KG1 (cell line): Measurements from ENCODE around the gene P3H2.
"Not testable (repeated sequence)": the region's sequence is repeated elsewhere in the genome, so short reads cannot be mapped to it uniquely, and the experiment has no call there.

Experiments
- DNase-seq: peaks from one replicate; lab custom pipeline; 2025; lab: John Stamatoyannopoulos, UW

The P3H2 gene

DNA sequence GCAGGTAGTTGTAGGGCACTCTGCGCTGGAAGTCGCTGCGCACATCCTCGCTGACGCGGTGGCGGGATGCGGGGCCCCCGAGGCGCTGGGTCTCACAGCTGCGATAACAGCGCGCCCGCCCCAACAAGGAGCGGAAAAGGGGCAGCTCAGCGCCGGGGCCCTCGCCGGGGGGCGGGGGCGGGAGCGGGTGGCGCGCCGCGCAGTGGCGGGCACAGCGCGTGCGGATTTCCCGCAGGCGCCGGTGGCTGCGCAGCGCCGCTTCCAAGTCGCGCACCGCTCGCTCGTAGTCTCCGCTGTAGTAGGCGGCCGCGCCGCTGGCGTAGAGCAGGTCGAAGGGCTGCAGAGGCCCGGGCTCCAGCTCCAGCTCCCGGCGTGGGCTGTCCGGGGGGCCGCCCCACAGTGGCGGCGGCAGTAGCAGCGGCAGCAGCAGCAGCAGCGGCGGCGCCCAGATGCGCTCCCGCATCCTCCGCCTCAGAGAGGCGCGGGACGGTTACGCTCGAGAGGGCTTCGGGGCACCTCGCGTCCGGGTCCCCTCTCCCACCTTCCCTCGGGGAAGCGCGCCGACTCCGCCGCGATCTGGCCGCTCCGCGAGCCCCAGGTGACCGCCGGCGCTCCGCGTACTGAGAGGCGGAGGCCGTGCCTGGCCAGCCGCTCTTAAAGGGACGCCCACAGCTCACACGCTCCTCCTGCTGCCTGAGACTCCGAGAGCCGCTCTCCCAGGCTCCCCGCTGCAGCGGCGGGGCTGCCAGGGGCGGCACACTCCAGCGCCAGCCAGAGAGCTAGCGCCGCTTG lies at the start of gene P3H2:
TSS of gene P3H2 (minus strand) at position 629 of the 792 bp plus-strand sequence. CDS start at position 463, 166 bp downstream.
- peak; percentile 13 for DNase-seq

GRCh38 chr3:190169877-190170276 lies 49.2 kb upstream of the P3H2 start:
- DNase-seq, result no peak

DNA sequence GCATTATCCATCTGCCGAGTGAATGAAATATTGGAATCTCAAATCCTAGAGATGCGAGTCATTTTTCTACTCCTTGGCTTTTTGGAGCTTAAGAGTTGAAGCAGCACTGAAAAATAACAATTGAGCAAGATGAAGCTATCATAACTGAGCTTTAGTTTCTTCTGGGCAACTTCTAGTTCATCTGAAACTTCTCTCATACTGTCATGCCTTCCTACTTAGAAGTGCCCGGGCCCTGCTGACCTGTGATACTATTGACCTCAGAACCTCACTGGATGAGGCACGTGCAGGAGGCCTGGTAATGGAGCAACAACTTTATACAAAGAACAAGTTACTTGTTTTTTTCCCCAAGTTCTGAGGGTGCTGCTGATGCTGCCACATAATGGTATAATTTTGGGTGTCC lies 48.5 kb upstream of the P3H2 start:
- DNase-seq, result no peak

GRCh38 chr3:190167936-190168680 lies 47.4 kb upstream of the P3H2 start:
- DNase-seq, result no peak

- no peak for DNase-seq
These were observed 46.3 kb upstream of the P3H2 start for GRCh38 chr3:190166948-190167347.

DNA sequence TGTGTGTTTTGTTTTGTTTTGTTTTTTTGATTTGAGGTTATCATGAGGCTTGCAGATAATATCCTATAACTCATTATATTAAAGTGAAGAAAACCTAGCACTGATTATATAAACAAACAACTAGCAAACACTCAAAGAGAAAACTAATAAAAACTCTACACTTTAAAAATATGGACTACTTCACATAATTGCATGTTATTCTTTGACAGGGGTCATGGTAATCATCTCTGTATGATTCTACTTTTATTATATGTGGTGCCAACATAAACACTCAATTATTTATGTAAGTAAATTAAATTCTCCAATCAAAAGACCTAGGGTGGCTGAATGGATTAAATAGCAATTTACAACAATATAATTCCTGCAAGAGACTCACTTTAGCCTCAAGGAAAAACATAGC lies 44.6 kb upstream of the P3H2 start:
- no peak for DNase-seq

DNA sequence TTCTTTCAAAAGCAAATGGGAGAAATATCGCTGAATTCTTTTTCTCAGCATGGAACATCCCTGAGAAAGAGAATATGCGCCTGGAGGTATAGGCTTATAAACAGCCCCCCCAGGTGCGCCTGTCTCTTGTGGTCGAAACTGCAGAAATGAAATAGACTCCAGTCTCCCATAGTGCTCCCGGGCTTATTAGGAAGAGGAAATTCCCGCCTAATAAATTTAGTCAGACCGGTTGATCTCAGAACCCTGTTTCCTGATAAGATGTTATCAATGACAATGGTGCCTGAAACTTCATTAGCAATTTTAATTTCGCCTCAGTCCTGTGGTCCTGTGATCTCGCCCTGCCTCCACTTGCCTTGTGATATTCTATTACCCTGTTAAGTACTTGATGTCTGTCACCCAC lies 41.3 kb upstream of the P3H2 start:
- DNase-seq, result not testable (repeated sequence)

GRCh38 chr3:190159902-190160435 lies 39.3 kb upstream of the P3H2 start:
- no peak for DNase-seq

GRCh38 chr3:190158261-190158660 lies 37.6 kb upstream of the P3H2 start:
- no peak for DNase-seq

DNA sequence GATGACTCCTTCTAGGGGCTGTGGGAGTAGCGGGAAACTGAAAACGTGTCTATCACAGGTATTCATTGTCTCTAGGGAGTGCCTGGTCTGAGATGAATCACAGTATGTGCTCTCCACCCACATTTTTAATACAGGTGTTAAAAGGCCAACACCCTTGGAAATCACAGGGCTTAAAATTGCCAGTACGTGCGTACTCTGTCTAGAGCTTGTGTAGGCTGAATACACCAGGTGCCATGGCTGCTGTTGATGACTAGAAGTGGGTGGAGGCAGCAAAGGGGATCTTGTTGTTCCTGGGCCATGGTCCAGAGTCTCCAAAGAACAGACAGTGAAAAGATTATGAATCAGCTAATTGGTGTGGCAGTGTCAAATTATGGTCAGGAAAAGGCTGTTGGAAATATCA lies 35.1 kb upstream of the P3H2 start:
- no peak for DNase-seq

DNA sequence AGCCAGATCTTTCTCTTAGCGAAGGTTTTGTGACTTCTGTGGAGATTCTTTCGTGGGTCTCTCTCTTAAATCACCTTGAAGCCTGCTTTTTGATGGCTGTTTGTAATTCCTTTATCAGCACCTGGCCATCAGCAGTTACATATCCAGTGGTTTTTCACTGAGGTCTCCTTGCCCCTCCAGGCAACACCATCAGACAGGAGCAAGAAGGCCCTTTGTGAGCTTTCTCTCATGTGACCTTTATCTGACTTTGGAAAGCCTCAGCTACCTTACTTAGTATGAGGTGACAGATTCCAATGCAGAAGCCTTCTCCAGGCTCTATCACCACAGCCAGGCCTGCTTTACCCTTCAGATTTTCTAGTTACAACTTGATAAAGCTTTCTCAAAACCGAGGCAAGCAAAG lies 30.0 kb upstream of the P3H2 start:
- DNase-seq, result no peak

DNA sequence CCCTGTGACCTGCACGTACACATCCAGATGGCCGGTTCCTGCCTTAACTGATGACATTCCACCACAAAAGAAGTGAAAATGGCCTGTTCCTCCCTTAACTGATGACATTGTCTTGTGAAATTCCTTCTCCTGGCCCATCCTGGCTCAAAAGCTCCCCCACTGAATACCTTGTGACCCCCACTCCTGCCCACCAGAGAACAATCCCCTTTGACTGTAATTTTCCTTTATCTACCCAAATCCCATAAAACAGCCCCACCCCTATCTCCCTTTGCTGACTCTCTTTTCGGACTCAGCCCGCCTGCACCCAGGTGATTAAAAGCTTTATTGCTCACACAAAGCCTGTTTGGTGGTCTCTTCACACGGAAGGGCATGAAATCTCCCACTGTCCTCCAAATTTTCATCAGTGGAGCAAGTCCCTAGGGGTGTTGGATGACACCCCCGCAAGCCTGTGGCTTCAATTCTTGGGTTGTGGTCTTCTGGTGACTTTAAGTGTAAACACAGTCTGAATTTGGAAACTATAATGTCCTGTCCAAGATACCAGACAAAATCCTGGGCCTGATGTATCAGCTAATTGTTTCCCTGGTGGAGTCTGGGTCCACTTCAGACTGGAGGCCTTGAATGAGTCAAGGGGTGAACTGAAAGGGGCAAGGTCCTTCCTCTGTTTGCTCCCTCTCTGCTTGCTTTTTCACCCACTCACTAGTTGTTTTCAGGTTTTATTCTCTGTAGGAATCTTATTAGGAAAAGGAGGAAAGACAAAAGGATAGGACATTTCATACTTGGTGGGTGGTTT lies 29.3 kb upstream of the P3H2 start:
- not testable (repeated sequence) for DNase-seq

- not testable (repeated sequence) for DNase-seq
These were observed 24.1 kb upstream of the P3H2 start for GRCh38 chr3:190144793-190145192.

DNA sequence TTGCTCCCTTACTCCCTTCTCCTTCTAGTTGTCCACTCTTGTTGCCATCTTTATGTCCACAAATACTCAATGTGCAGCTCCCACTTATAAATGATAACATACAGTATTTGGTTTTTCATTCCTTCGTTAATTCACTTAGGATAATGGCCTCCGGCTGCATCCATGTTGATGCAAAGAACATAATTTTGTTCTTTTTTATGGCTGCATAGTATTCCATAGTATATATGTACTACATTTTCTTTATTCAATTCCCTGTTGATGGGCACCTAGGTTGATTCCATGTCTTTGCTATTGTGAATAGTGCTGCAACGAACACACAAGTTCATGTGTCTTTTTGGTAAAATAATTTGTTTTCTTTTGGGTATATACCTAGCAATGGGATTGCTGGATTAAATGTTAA lies 21.3 kb upstream of the P3H2 start:
- no peak for DNase-seq

DNA sequence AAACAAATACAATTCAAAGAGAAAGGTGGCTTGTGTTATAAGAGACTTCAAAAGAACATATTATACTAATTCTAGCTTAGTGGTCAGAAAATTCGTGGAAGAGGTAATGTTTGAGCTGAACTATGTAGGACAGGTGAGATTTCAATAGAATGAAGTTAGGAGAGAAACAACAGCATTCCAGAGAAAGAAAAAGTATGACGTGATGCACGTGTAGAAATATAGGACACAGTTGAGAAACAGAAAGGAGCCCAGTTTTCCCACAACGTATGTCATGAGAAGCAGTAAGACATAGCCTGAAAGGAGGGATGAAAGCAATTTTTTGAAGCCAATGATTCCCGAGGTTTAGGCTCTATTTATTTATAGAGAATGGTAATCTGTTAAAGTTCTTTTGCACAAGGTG lies 18.7 kb upstream of the P3H2 start:
- DNase-seq, result no peak

DNA sequence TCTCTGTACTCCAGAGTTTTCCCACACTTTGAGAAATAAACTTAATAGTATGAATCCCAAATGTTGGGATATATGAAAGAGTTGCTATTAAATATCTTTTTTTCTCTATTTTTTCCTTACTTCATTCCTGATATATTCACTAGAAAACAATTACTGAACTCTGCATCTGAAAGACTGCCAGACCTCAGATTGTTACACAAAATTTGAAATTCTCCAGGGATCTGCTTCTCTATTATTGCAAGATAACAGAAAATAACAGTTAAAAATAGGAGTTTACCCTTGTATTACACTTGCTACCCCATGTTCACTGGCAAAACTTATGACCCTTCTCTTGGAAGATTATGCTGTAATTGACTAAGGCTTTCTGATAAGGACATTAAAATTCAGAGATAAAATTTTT lies 11.7 kb upstream of the P3H2 start:
- no peak for DNase-seq

GRCh38 chr3:190131329-190131728 lies 10.6 kb upstream of the P3H2 start:
- no peak for DNase-seq

- DNase-seq, result no peak
These were observed 10.0 kb upstream of the P3H2 start for GRCh38 chr3:190130696-190131095.

- DNase-seq, result no peak
These were observed 9.3 kb upstream of the P3H2 start for GRCh38 chr3:190130037-190130436.

- no peak for DNase-seq
These were observed 7.1 kb upstream of the P3H2 start for GRCh38 chr3:190127797-190128196.

DNA sequence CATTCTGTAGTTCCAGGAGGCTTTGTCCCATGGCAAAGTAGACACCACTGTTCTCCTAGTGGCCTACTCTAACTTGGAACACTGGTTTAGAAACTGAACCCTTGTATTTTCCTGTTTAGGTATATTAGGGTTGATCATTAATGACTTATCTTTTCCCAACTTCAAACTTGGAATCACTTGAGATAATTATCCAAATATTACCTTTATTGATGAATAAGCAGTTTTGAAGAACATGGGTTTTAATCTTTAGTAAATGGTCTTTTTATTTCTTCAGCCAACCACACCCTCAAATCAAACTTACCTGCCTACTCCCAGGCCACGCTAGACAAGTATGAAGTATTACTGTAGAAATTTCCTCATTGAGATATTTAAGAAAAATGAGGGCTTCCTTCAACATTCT lies 6.5 kb upstream of the P3H2 start:
- no peak for DNase-seq

DNA sequence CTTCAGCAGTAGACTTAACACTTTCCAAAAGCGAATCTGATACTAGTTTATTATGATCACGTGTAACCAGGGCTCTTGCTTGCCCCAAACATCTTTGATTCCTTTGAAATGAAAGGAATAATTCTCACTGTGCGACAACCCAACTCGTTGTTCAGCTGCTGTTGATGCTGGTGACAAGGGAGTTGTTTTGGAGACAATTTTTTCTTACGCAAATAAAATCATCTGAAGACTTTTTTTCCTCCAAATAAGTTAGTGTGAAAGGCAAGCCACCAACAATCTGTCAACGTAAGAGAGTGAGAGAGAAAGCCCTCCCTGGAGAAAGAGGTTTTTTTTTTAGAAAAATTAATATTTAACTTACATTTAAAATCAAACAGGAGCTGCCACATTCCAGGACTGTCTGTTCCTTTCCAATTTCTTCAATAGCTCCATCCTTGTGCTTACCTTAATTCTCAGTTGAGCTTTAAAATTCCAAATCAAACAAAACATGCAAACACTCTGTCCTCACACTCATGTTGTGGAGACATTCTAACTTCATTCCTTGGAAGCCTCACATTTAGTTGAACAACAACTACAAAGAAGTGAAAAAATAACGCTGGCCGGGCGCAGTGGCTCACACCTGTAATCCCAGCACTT lies 4.9 kb upstream of the P3H2 start:
- DNase-seq, result no peak
